ENCODE measurements around the gene PCED1A.

DNA sequence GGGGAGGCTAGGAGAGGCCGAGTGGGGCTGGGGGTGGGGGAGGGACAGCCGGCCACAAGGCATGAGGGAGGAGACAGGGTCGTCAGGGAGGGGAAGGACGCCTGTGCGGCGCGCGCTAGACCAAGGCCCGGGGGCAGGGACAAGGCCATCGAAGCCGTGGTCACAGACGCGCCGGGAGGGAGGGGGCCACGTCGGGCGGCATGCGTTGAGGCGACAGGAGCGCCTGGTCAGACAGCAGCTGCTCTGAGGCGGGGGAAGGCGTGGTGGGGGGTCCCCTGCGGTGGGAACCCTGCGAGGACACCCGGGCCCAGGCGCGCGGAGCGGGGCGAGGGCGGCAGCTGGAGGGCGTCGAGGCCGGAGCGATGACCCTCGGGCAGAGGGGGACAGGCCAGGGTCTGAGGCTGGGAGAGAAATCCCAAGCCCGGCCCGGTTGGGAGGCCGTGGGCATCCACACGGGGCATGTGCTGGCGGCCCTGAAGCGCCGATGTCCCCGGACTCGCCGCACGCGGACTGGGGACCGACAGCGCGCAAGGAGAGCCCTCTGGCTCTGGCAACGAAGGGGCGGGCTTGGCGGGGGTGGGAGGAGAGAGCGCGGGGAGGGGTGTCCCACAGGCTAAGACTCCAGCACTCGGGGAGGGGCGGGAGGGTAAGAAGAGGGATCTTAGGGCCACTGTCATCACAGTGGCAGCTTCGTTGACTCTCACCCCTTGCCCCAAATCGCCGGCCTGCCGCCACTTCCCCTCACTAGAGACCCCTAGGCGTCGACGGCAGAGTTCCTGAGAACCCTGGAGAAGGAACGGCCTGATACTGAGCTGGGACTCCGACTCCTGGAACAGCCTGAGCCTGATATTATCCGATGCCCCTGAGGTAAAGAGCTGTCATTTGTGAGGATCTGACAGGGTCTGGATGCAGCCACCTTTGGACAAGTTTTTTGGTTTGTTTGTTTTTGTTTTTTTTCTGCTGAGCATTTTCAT is 19.3 kb downstream of the PCED1A start:
- TF ChIP-seq, protein P1, sequence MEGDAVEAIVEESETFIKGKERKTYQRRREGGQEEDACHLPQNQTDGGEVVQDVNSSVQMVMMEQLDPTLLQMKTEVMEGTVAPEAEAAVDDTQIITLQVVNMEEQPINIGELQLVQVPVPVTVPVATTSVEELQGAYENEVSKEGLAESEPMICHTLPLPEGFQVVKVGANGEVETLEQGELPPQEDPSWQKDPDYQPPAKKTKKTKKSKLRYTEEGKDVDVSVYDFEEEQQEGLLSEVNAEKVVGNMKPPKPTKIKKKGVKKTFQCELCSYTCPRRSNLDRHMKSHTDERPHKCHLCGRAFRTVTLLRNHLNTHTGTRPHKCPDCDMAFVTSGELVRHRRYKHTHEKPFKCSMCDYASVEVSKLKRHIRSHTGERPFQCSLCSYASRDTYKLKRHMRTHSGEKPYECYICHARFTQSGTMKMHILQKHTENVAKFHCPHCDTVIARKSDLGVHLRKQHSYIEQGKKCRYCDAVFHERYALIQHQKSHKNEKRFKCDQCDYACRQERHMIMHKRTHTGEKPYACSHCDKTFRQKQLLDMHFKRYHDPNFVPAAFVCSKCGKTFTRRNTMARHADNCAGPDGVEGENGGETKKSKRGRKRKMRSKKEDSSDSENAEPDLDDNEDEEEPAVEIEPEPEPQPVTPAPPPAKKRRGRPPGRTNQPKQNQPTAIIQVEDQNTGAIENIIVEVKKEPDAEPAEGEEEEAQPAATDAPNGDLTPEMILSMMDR (conservative IDR thresholded peaks at IDR 0.05) = no peak
- no peak for TF ChIP-seq ZFX (IDR thresholded peaks at IDR 0.05)
